RPMI7951 (cell line): Measurements from ENCODE around the gene KCNJ9. TPM values are rescaled to one million over a fixed set of nuclear protein-coding genes. Genes with fewer than 3 reads are reported as not detected.
A peak's percentile ranks its signal among the peaks of the same experiment; 100 is the strongest.

ENCODE experiments used
- DNase-seq: peaks from one replicate; pipeline ENCODE4 v3.0.0-alpha.2; 2012; ENCODE audit warnings: low read depth
- total RNA-seq: library from RNA; depleted of rRNA; stranded (reverse); fragments of >200 nt; shearing (Covaris generic); gene quantifications from 2 replicates; pipeline ENCODE4 v1.2.3, GENCODE V29; 2014

The KCNJ9 gene
- total RNA-seq, 1 experiment from 2014 or later = not detected

GRCh38 chr1:160066829-160067745 is 14.3 kb upstream of the KCNJ9 start:
- no peak for DNase-seq

GRCh38 chr1:160068225-160068624 is 13.1 kb upstream of the KCNJ9 start:
- DNase-seq = no peak

GRCh38 chr1:160069460-160070231 is 11.7 kb upstream of the KCNJ9 start, which contains the start of gene KCNJ10:
KCNJ10 (minus strand) TSS chr1:160070160; CDS start chr1:160042532, 27,628 bp downstream.
- no peak for DNase-seq

- peak; percentile 62 for DNase-seq
These were observed 10.8 kb upstream of the KCNJ9 start for GRCh38 chr1:160070243-160071163.

GRCh38 chr1:160071289-160071688 is 10.0 kb upstream of the KCNJ9 start:
- no peak for DNase-seq

- no peak for DNase-seq
These were observed 6.5 kb upstream of the KCNJ9 start for GRCh38 chr1:160074865-160075264.

GRCh38 chr1:160075836-160076235 is 5.5 kb upstream of the KCNJ9 start:
- no peak for DNase-seq

GRCh38 chr1:160076295-160076694 is 5.0 kb upstream of the KCNJ9 start:
- no peak for DNase-seq

GRCh38 chr1:160077486-160077885 is 3.9 kb upstream of the KCNJ9 start:
- DNase-seq = no peak

GRCh38 chr1:160078512-160079195 is 2.7 kb upstream of the KCNJ9 start:
- DNase-seq = peak; percentile 21

GRCh38 chr1:160079448-160079847 is 1.9 kb upstream of the KCNJ9 start:
- no peak for DNase-seq

- DNase-seq = no peak
These were observed 797 bp upstream of the KCNJ9 start for GRCh38 chr1:160080381-160081100.

- DNase-seq = no peak
These were observed 1.1 kb downstream of the KCNJ9 start for GRCh38 chr1:160082487-160082886.

- no peak for DNase-seq
These were observed 1.6 kb downstream of the KCNJ9 start for GRCh38 chr1:160082926-160083325.

GRCh38 chr1:160083968-160084770 is 2.8 kb downstream of the KCNJ9 start:
- DNase-seq = no peak

GRCh38 chr1:160084771-160085321 is 3.5 kb downstream of the KCNJ9 start:
- DNase-seq = no peak

GRCh38 chr1:160085686-160086455 is 4.5 kb downstream of the KCNJ9 start:
- peak; percentile 41 for DNase-seq

- no peak for DNase-seq
These were observed 5.1 kb downstream of the KCNJ9 start for GRCh38 chr1:160086456-160086892.
